A549 (cell line): Measurements from ENCODE around the gene GMDS. TPM values are rescaled to one million over a fixed set of nuclear protein-coding genes. Genes with fewer than 3 reads are reported as not detected.

ENCODE experiments used
- ATAC-seq, 2 experiments: fragments of 200-7000 bp in 1 of 2; fragments of >200 bp in 1 of 2; cut with Nextera tagmentation in 1 of 2; cut with Tn5 transposase in 1 of 2; 3 replicates each; pipeline versions ENCODE4 v1.8.0 to v1.9.1; 2018 to 2020; ENCODE audit warnings: mild to moderate bottlenecking in 1 of 2, moderate library complexity in 1 of 2
- CTCF ChIA-PET: fragments of 300-600 bp; sonication (Branson Sonifier 250); formaldehyde crosslinking; extraction: SDS; loops from one replicate; lab custom pipeline; 2021; ENCODE audit warnings: antibody characterized with exemption, inconsistent platforms; lab: Yijun Ruan, JAX
- POLR2A ChIA-PET: fragments of 350-600 bp; formaldehyde crosslinking; extraction: SDS; loops from one replicate; lab custom pipeline; 2021; ENCODE audit warnings: antibody characterized with exemption, inconsistent platforms; lab: Yijun Ruan, JAX
- DNase-seq, 2 experiments: peaks; one replicate each; pipeline versions ENCODE4 v3.0.0 to v3.0.0-alpha.2; 2011 to 2016; ENCODE audit warnings: low read depth in 1 of 2, low spot score in 1 of 2
- FAIRE-seq: peaks from 2 replicates; lab custom pipeline; 2011; peaks lifted over from hg19 to GRCh38; lab: Jason Lieb, UNC
- H3K27ac ChIP-seq, 2 experiments: fragments of >200 bp; sonication (Bioruptor Twin); formaldehyde crosslinking; 3 replicates each; pipeline ENCODE4 v1.5.1; 2016 to 2017
- H3K4me1 ChIP-seq: fragments of >200 bp; sonication (Bioruptor Twin); formaldehyde crosslinking; 3 replicates; pipeline ENCODE4 v1.6.1; 2016
- H3K4me2 ChIP-seq: fragments of >200 bp; sonication (Bioruptor Twin); formaldehyde crosslinking; 3 replicates; pipeline ENCODE4 v1.6.1; 2016
- H3K4me3 ChIP-seq: fragments of >200 bp; sonication (Bioruptor Twin); formaldehyde crosslinking; 3 replicates; pipeline ENCODE4 v1.5.1; 2016
- H3K9me3 ChIP-seq: fragments of >200 bp; sonication (Bioruptor Twin); formaldehyde crosslinking; 3 replicates; pipeline ENCODE4 v1.6.1; 2016
- CBX8 ChIP-seq: fragments of 200-600 bp; sonication (generic); IDR thresholded peaks from 2 replicates; pipeline ENCODE4 v1.6.1; 2016
- CHD4 ChIP-seq: fragments of 200-600 bp; sonication (generic); IDR thresholded peaks from 2 replicates; pipeline ENCODE4 v1.6.1; 2016; ENCODE audit warnings: antibody characterized with exemption, mild to moderate bottlenecking, borderline replicate concordance
- EHF ChIP-seq: fragments of 250-450 bp; sonication (Bioruptor Pico); IDR thresholded peaks from 2 replicates; pipeline ENCODE4 v1.5.0; 2020; ENCODE audit warnings: mild to moderate bottlenecking
- HDAC2 ChIP-seq: fragments of 200-600 bp; sonication (generic); IDR thresholded peaks from 2 replicates; pipeline ENCODE4 v1.6.1; 2016
- HOXB13 ChIP-seq: fragments of 250-450 bp; sonication (Bioruptor Pico); IDR thresholded peaks from 2 replicates; pipeline ENCODE4 v1.5.0; 2020; ENCODE audit warnings: low read depth, mild to moderate bottlenecking, moderate library complexity
- JUN ChIP-seq, 2 experiments: fragments of >200 bp; sonication (Bioruptor Twin); formaldehyde crosslinking; IDR thresholded peaks; 2 replicates in 1 of 2; 3 replicates in 1 of 2; pipeline ENCODE4 v1.6.1; 2016 to 2017
- KDM5A ChIP-seq: fragments of 200-600 bp; sonication (generic); IDR thresholded peaks from 2 replicates; pipeline ENCODE4 v1.6.1; 2016; ENCODE audit warnings: antibody characterized with exemption, mild to moderate bottlenecking
- MAFK ChIP-seq: fragments of 450-650 bp; IDR thresholded peaks from 2 replicates; pipeline ENCODE4 v1.6.1; 2014; ENCODE audit not compliant: partially characterized antibody
- NPAS2 ChIP-seq: fragments of 250-450 bp; sonication (Bioruptor Pico); IDR thresholded peaks from 2 replicates; pipeline ENCODE4 v1.8.0; 2022; ENCODE audit warnings: mild to moderate bottlenecking, moderate library complexity, borderline replicate concordance
- NR3C1 ChIP-seq: fragments of >200 bp; sonication (Bioruptor Twin); formaldehyde crosslinking; IDR thresholded peaks from 3 replicates; pipeline ENCODE4 v1.6.1; 2017
- POLR2A ChIP-seq: IDR thresholded peaks from 2 replicates; pipeline ENCODE4 v1.6.1; 2012; ENCODE audit warnings: mild to moderate bottlenecking, low read length
- RAD21 ChIP-seq, 2 experiments: fragments of >200 bp in 1 of 2; sonication (Bioruptor Twin) in 1 of 2; formaldehyde crosslinking in 1 of 2; IDR thresholded peaks in 1 of 2; conservative IDR thresholded peaks in 1 of 2; 2 replicates in 1 of 2; 3 replicates in 1 of 2; pipeline ENCODE4 v1.6.1; 2012 to 2018; ENCODE audit warnings: inconsistent platforms in 1 of 2
- RNF2 ChIP-seq: fragments of 200-600 bp; sonication (generic); IDR thresholded peaks from 2 replicates; pipeline ENCODE4 v1.6.1; 2016; ENCODE audit warnings: low read depth, mild to moderate bottlenecking, antibody characterized with exemption, moderate library complexity, borderline replicate concordance
- TFCP2L1 ChIP-seq: fragments of 250-450 bp; sonication (Bioruptor Pico); IDR thresholded peaks from 2 replicates; pipeline ENCODE4 v1.5.0; 2021; ENCODE audit warnings: mild to moderate bottlenecking
- TP53 ChIP-seq: fragments of 250-450 bp; sonication (Bioruptor Pico); IDR thresholded peaks from 2 replicates; pipeline ENCODE4 v1.5.0; 2021; ENCODE audit warnings: mild to moderate bottlenecking, moderate library complexity
- ZFP36 ChIP-seq: fragments of 450-650 bp; IDR thresholded peaks from 2 replicates; pipeline ENCODE4 v1.6.1; 2014; ENCODE audit warnings: borderline replicate concordance; ENCODE audit not compliant: partially characterized antibody
- WGBS: methylation state at CpG from one replicate; pipeline ENCODE4 v1.1.6; 2017; ENCODE audit errors: missing lambda C conversion rate; 5-methylcytosine and 5-hydroxymethylcytosine counted together
- polyA plus RNA-seq, 4 experiments: library from polyadenylated mRNA; depleted of rRNA in 3 of 4; stranded (reverse); fragments of >200 nt; fragmentation: RNase III in 1 of 4; extraction: RNeasy Plus Mini Kit Qiagen cat#74134 plus additional on column Dnase treatment in 1 of 4; gene quantifications; 2 replicates in 3 of 4; 3 replicates in 1 of 4; pipeline ENCODE4 v1.2.3, GENCODE V29; 2011 to 2017
- TF ChIP-seq, protein P1 (sequence below): IDR thresholded peaks from 2 replicates; pipeline ENCODE4 v1.6.1; 2012
- TF ChIP-seq, protein P2 (sequence below): IDR thresholded peaks from 2 replicates; pipeline ENCODE4 v1.6.1; 2012; ENCODE audit warnings: low read depth, borderline replicate concordance
- TF ChIP-seq, protein P3 (sequence below): fragments of 250-450 bp; sonication (Bioruptor Pico); IDR thresholded peaks from 2 replicates; pipeline ENCODE4 v1.5.0; 2021; ENCODE audit warnings: mild to moderate bottlenecking, moderate library complexity, borderline replicate concordance
- TF ChIP-seq, protein P4 (sequence below): fragments of >200 bp; sonication (Bioruptor Twin); formaldehyde crosslinking; IDR thresholded peaks from 2 replicates; pipeline ENCODE4 v1.6.1; 2016
- TF ChIP-seq, protein P5 (sequence below): fragments of >200 bp; sonication (Bioruptor Twin); formaldehyde crosslinking; IDR thresholded peaks from 3 replicates; pipeline ENCODE4 v1.6.1; 2016
- TF ChIP-seq, protein P6 (sequence below): fragments of 150-350 bp; IDR thresholded peaks from 2 replicates; pipeline ENCODE4 v1.6.1; 2014; ENCODE audit warnings: low read depth, mild to moderate bottlenecking, low read length
- TF ChIP-seq, protein P7 (sequence below): IDR thresholded peaks from 2 replicates; pipeline ENCODE4 v1.6.1; 2012

The GMDS gene
- polyA plus RNA-seq, 2 of the 4 experiments (the other 2 are of a cell fraction) = 9.9 to 12.4 TPM

DNA sequence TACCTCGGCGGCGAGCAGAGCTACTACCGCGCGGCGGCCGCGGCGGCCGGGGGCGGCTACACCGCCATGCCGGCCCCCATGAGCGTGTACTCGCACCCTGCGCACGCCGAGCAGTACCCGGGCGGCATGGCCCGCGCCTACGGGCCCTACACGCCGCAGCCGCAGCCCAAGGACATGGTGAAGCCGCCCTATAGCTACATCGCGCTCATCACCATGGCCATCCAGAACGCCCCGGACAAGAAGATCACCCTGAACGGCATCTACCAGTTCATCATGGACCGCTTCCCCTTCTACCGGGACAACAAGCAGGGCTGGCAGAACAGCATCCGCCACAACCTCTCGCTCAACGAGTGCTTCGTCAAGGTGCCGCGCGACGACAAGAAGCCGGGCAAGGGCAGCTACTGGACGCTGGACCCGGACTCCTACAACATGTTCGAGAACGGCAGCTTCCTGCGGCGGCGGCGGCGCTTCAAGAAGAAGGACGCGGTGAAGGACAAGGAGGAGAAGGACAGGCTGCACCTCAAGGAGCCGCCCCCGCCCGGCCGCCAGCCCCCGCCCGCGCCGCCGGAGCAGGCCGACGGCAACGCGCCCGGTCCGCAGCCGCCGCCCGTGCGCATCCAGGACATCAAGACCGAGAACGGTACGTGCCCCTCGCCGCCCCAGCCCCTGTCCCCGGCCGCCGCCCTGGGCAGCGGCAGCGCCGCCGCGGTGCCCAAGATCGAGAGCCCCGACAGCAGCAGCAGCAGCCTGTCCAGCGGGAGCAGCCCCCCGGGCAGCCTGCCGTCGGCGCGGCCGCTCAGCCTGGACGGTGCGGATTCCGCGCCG lies 634.7 kb downstream of the GMDS start:
- DNase-seq (peak in 1 of 2 experiments; percentile 52), ATAC-seq (peak; percentile 38 to 43; a peak in 5 of 6 replicates), FAIRE-seq (no peak)
- H3K27ac ChIP-seq = peak overlapping the region; percentile 88 to 99
- CTCF ChIA-PET = interaction anchor here (0.7 to 2.7 kb wide), 15 partner anchors 8 to 1023 kb away, joined by 3 to 12 read pairs (median 5); no protein-coding TSS in a partner anchor
- WGBS = no CpG with 5 or more reads among the region's 101 CpGs
- H3K4me1 ChIP-seq = peaks cover 13% of the 10 kb centered on the region; the same call in 2 of the 3 replicates
- peak overlapping the region; percentile 83 for H3K4me3 ChIP-seq
- H3K9me3 ChIP-seq = no peaks in the 10 kb centered on the region
- TF ChIP-seq KDM5A = no peak
- TF ChIP-seq, protein P1, sequence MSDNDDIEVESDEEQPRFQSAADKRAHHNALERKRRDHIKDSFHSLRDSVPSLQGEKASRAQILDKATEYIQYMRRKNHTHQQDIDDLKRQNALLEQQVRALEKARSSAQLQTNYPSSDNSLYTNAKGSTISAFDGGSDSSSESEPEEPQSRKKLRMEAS = peak; percentile 57; the same call in 1 of the 2 replicates
- TF ChIP-seq NPAS2 (CRISPR knock-in tag) = no peak
- TF ChIP-seq, protein P2, sequence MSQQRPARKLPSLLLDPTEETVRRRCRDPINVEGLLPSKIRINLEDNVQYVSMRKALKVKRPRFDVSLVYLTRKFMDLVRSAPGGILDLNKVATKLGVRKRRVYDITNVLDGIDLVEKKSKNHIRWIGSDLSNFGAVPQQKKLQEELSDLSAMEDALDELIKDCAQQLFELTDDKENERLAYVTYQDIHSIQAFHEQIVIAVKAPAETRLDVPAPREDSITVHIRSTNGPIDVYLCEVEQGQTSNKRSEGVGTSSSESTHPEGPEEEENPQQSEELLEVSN = peak; percentile 48; the same call in 1 of the 2 replicates
- TF ChIP-seq RNF2 = 0 out of 2 replicates have a peak, but pooled peaks have one; percentile 32
- no peak for TF ChIP-seq CHD4
- no peak for TF ChIP-seq ZFP36
- TF ChIP-seq, protein P3, sequence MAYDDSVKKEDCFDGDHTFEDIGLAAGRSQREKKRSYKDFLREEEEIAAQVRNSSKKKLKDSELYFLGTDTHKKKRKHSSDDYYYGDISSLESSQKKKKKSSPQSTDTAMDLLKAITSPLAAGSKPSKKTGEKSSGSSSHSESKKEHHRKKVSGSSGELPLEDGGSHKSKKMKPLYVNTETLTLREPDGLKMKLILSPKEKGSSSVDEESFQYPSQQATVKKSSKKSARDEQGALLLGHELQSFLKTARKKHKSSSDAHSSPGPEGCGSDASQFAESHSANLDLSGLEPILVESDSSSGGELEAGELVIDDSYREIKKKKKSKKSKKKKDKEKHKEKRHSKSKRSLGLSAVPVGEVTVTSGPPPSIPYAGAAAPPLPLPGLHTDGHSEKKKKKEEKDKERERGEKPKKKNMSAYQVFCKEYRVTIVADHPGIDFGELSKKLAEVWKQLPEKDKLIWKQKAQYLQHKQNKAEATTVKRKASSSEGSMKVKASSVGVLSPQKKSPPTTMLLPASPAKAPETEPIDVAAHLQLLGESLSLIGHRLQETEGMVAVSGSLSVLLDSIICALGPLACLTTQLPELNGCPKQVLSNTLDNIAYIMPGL (CRISPR knock-in tag) = no peak
- TF ChIP-seq, protein P4, sequence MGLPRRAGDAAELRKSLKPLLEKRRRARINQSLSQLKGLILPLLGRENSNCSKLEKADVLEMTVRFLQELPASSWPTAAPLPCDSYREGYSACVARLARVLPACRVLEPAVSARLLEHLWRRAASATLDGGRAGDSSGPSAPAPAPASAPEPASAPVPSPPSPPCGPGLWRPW = no peak
- TF ChIP-seq JUN (IDR thresholded peaks at IDR 0.05) = 0 out of 5 replicates have a peak, but pooled peaks of 1 of the 2 experiments have one; percentile 45
- TF ChIP-seq, protein P5, sequence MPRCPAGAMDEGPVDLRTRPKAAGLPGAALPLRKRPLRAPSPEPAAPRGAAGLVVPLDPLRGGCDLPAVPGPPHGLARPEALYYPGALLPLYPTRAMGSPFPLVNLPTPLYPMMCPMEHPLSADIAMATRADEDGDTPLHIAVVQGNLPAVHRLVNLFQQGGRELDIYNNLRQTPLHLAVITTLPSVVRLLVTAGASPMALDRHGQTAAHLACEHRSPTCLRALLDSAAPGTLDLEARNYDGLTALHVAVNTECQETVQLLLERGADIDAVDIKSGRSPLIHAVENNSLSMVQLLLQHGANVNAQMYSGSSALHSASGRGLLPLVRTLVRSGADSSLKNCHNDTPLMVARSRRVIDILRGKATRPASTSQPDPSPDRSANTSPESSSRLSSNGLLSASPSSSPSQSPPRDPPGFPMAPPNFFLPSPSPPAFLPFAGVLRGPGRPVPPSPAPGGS = no peak
- TF ChIP-seq CBX8 = no peak
- TF ChIP-seq TP53 (CRISPR knock-in tag) = no peak
- TF ChIP-seq, all 56 proteins: peak for 4
- H3K4me2 ChIP-seq = peak overlapping the region; percentile 99
- POLR2A ChIA-PET = interaction anchor here (0.6 to 1.8 kb wide), 6 partner anchors 14 to 1024 kb away, joined by 3 to 10 read pairs (median 4); no protein-coding TSS in a partner anchor

DNA sequence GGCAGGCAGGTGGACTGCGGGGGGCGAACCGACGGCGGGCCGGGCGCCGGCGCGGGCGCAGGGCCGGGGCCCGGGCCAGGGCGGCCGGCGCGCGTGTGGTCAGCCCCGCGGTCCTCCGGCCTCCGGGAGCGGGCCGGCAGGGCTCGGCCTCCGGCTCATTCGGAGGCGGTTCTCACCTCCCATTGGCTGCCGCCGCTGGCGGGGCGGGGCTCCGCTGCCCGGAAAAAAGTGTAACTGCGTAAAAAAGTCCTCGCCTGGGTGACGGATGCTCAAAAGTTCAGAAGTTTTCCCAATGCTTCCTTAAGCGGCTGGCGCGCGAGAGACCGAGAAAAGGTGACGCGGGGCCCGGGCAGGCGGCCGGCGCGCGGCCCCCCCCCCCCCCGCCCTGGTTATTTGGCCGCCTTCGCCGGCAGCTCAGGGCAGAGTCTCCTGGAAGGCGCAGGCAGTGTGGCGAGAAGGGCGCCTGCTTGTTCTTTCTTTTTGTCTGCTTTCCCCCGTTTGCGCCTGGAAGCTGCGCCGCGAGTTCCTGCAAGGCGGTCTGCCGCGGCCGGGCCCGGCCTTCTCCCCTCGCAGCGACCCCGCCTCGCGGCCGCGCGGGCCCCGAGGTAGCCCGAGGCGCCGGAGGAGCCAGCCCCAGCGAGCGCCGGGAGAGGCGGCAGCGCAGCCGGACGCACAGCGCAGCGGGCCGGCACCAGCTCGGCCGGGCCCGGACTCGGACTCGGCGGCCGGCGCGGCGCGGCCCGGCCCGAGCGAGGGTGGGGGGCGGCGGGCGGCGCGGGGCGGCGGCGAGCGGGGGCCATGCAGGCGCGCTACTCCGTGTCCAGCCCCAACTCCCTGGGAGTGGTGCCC lies 635.5 kb downstream of the GMDS start, which contains the start of gene FOXC1:
TSS of gene FOXC1 (plus strand) at position 268 of the 849 bp plus-strand sequence. CDS start at position 799, 531 bp downstream.
- H3K9me3 ChIP-seq = no peaks in the 10 kb centered on the region
- ChIA-PET CTCF (interaction anchor here (1.1 to 2.7 kb wide), 7 partner anchors 11 to 1024 kb away, joined by 3 to 12 read pairs (median 9); no protein-coding TSS in a partner anchor), POLR2A (interaction anchor here (0.6 to 1.8 kb wide), 6 partner anchors 15 to 1025 kb away, joined by 3 to 10 read pairs (median 4); no protein-coding TSS in a partner anchor)
- H3K4me2 ChIP-seq = peak within 1 kb of the TSS; percentile 99
- H3K4me1 ChIP-seq = peaks cover 13% of the 10 kb centered on the region; the same call in 2 of the 3 replicates
- 3% methylated on average over 6 of the region's 115 CpGs for WGBS
- H3K4me3 ChIP-seq = peak within 1 kb of the TSS; percentile 83
- FAIRE-seq (no peak), ATAC-seq (peak; percentile 69 to 89), DNase-seq (peak; percentile 86 to 90)
- H3K27ac ChIP-seq = peak within 1 kb of the TSS; percentile 88 to 99
- TF ChIP-seq HOXB13 (no peak), POLR2A (peak; percentile 55), EHF (CRISPR knock-in tag) (no peak), HDAC2 (no peak), MAFK (no peak), TFCP2L1 (no peak), NPAS2 (CRISPR knock-in tag) (no peak), NR3C1 (no peak), RAD21 (conservative IDR thresholded peaks at IDR 0.05 in 1 of 2, IDR thresholded peaks at IDR 0.05 in 1 of 2) (no peak)
- TF ChIP-seq, protein P4 = no peak
- TF ChIP-seq, protein P6, sequence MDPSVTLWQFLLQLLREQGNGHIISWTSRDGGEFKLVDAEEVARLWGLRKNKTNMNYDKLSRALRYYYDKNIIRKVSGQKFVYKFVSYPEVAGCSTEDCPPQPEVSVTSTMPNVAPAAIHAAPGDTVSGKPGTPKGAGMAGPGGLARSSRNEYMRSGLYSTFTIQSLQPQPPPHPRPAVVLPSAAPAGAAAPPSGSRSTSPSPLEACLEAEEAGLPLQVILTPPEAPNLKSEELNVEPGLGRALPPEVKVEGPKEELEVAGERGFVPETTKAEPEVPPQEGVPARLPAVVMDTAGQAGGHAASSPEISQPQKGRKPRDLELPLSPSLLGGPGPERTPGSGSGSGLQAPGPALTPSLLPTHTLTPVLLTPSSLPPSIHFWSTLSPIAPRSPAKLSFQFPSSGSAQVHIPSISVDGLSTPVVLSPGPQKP = no peak
- TF ChIP-seq, protein P7, sequence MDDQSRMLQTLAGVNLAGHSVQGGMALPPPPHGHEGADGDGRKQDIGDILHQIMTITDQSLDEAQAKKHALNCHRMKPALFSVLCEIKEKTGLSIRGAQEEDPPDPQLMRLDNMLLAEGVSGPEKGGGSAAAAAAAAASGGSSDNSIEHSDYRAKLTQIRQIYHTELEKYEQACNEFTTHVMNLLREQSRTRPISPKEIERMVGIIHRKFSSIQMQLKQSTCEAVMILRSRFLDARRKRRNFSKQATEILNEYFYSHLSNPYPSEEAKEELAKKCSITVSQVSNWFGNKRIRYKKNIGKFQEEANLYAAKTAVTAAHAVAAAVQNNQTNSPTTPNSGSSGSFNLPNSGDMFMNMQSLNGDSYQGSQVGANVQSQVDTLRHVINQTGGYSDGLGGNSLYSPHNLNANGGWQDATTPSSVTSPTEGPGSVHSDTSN = no peak
